SK-N-SH (cell line): Measurements from ENCODE around the gene TOM1L2. TPM values are rescaled to one million over a fixed set of nuclear protein-coding genes. Genes with fewer than 3 reads are reported as not detected.

Source experiments
- CTCF ChIA-PET: fragments of 300-600, 350-600 bp; formaldehyde crosslinking; extraction: SDS; loops from one replicate; lab custom pipeline; 2021; lab: Yijun Ruan, JAX
- POLR2A ChIA-PET: fragments of 350-600 bp; sonication (Branson Sonifier 250); formaldehyde crosslinking; extraction: SDS; loops from one replicate; lab custom pipeline; 2020; ENCODE audit warnings: antibody characterized with exemption, inconsistent platforms; lab: Yijun Ruan, JAX
- DNase-seq: peaks from one replicate; pipeline ENCODE4 v3.0.0; 2012
- H2AFZ ChIP-seq: fragments of 200-600 bp; sonication (generic); 2 replicates; pipeline ENCODE4 v1.8.1; 2016; ENCODE audit warnings: antibody characterized with exemption, mild to moderate bottlenecking, low read depth
- H3F3A ChIP-seq: fragments of 200-600 bp; sonication (generic); replicated peaks from 2 replicates; pipeline ENCODE3; 2016; ENCODE audit warnings: antibody characterized with exemption, mild to moderate bottlenecking; ENCODE audit not compliant: insufficient read depth
- H3K27ac ChIP-seq, 2 experiments: fragments of 200-500 bp in 1 of 2; fragments of 200-600 bp in 1 of 2; sonication (Bioruptor generic) in 1 of 2; sonication (generic), shearing (Covaris generic) in 1 of 2; 2 replicates each; pipeline versions ENCODE4 v1.5.1 to v1.6.1; 2014 to 2016; ENCODE audit warnings: low read depth in 2 of 2, inconsistent platforms in 1 of 2, low read length in 1 of 2, mild to moderate bottlenecking in 1 of 2, mixed read lengths in 1 of 2
- H3K27me3 ChIP-seq: fragments of 200-600 bp; sonication (generic), shearing (Covaris generic); 2 replicates; pipeline ENCODE4 v1.6.1; 2016; ENCODE audit warnings: mixed run types; ENCODE audit not compliant: insufficient read depth
- H3K36me3 ChIP-seq, 2 experiments: fragments of 200-500 bp in 1 of 2; fragments of 200-600 bp in 1 of 2; sonication (Bioruptor generic) in 1 of 2; sonication (generic) in 1 of 2; replicated peaks in 1 of 2; 2 replicates each; pipeline versions ENCODE3 to v1.5.1; 2014 to 2016; ENCODE audit warnings: low read length in 1 of 2, mild to moderate bottlenecking in 1 of 2; ENCODE audit not compliant: insufficient read depth in 2 of 2, control insufficient read depth in 1 of 2
- H3K4me1 ChIP-seq, 2 experiments: fragments of 200-500 bp in 1 of 2; fragments of 200-600 bp in 1 of 2; sonication (Bioruptor generic) in 1 of 2; sonication (generic), shearing (Covaris generic) in 1 of 2; 2 replicates each; pipeline versions ENCODE4 v1.5.1 to v1.6.1; 2014 to 2016; ENCODE audit warnings: low read depth in 1 of 2, low read length in 1 of 2, mixed run types in 1 of 2; ENCODE audit not compliant: insufficient read depth in 2 of 2, control insufficient read depth in 1 of 2
- H3K4me2 ChIP-seq: fragments of 200-600 bp; sonication (generic), shearing (Covaris generic); 2 replicates; pipeline ENCODE4 v1.6.1; 2017; ENCODE audit warnings: mixed run types
- H3K4me3 ChIP-seq, 2 experiments: fragments of 200-500 bp in 1 of 2; fragments of 200-600 bp in 1 of 2; sonication (Bioruptor generic) in 1 of 2; sonication (generic), shearing (Covaris generic) in 1 of 2; 2 replicates each; pipeline versions ENCODE4 v1.5.1 to v1.8.1; 2014 to 2016; ENCODE audit warnings: low read depth in 2 of 2, inconsistent platforms in 1 of 2, low read length in 1 of 2, mild to moderate bottlenecking in 1 of 2, mixed read lengths in 1 of 2, moderate library complexity in 1 of 2
- H3K79me2 ChIP-seq: fragments of 200-600 bp; sonication (generic); 2 replicates; pipeline ENCODE4 v1.8.1; 2017; ENCODE audit warnings: mild to moderate bottlenecking; ENCODE audit not compliant: insufficient read depth
- H3K9ac ChIP-seq: fragments of 200-600 bp; sonication (generic); 2 replicates; pipeline ENCODE4 v1.6.1; 2017; ENCODE audit warnings: mixed run types
- H3K9me2 ChIP-seq: fragments of 200-600 bp; sonication (generic); 2 replicates; pipeline ENCODE4 v1.6.1; 2017; ENCODE audit warnings: mixed run types
- H3K9me3 ChIP-seq: fragments of 200-600 bp; sonication (generic); 2 replicates; pipeline ENCODE4 v1.6.1; 2017; ENCODE audit warnings: mixed run types, mild to moderate bottlenecking, moderate library complexity
- H4K20me1 ChIP-seq: fragments of 200-600 bp; sonication (generic); 2 replicates; pipeline ENCODE4 v1.6.1; 2017; ENCODE audit warnings: mild to moderate bottlenecking, mixed run types; ENCODE audit not compliant: insufficient read depth
- CTCF ChIP-seq: fragments of 200-600 bp; sonication (generic); IDR thresholded peaks from 2 replicates; pipeline ENCODE4 v1.6.1; 2017; ENCODE audit warnings: antibody characterized with exemption, mild to moderate bottlenecking, moderate library complexity
- EP300 ChIP-seq, 2 experiments: IDR thresholded peaks; 2 replicates each; pipeline versions ENCODE4 v1.4.0 to v1.6.1; 2012; ENCODE audit warnings: borderline replicate concordance in 1 of 2, low read depth in 1 of 2, low read length in 1 of 2
- FOSL2 ChIP-seq: IDR thresholded peaks from 2 replicates; pipeline ENCODE4 v1.4.0; 2012; ENCODE audit warnings: low read depth, mild to moderate bottlenecking, moderate library complexity, borderline replicate concordance
- FOXM1 ChIP-seq: IDR thresholded peaks from 2 replicates; pipeline ENCODE4 v1.4.0; 2012; ENCODE audit warnings: low read depth, mild to moderate bottlenecking
- GATA2 ChIP-seq: sonication (generic); formaldehyde crosslinking; IDR thresholded peaks from 2 replicates; pipeline ENCODE4 v1.5.0; 2020; ENCODE audit warnings: mild to moderate bottlenecking, missing genetic modification reagents
- JUND ChIP-seq: IDR thresholded peaks from 2 replicates; pipeline ENCODE4 v1.4.0; 2012
- MAX ChIP-seq: IDR thresholded peaks from 2 replicates; pipeline ENCODE4 v1.4.0; 2012; ENCODE audit warnings: low read depth
- MXI1 ChIP-seq: IDR thresholded peaks from 2 replicates; pipeline ENCODE4 v1.6.1; 2012; ENCODE audit warnings: mild to moderate bottlenecking, low read depth, low read length, improper control_type of control experiment
- NFIC ChIP-seq: IDR thresholded peaks from 2 replicates; pipeline ENCODE4 v1.4.0; 2012; ENCODE audit warnings: borderline replicate concordance
- PBX3 ChIP-seq: IDR thresholded peaks from 2 replicates; pipeline ENCODE4; 2012
- POLR2AphosphoS5 ChIP-seq: IDR thresholded peaks from 2 replicates; pipeline ENCODE4 v1.6.1; 2012; ENCODE audit warnings: low read depth, low read length
- RFX5 ChIP-seq: IDR thresholded peaks from 2 replicates; pipeline ENCODE4 v1.6.1; 2012; ENCODE audit warnings: mild to moderate bottlenecking, improper control_type of control experiment, low read length
- RXRA ChIP-seq: IDR thresholded peaks from 2 replicates; pipeline ENCODE4 v1.4.0; 2012; ENCODE audit warnings: low read depth, mild to moderate bottlenecking, borderline replicate concordance
- TAF1 ChIP-seq: IDR thresholded peaks from 2 replicates; pipeline ENCODE4 v1.6.1; 2012; ENCODE audit warnings: low read depth, mild to moderate bottlenecking, low read length, moderate library complexity, borderline replicate concordance
- TCF12 ChIP-seq: IDR thresholded peaks from 2 replicates; pipeline ENCODE4 v1.4.0; 2012
- YY1 ChIP-seq: IDR thresholded peaks from 2 replicates; pipeline ENCODE4 v1.4.0; 2012; ENCODE audit warnings: low read depth, mild to moderate bottlenecking
- ZBTB33 ChIP-seq: IDR thresholded peaks from 2 replicates; pipeline ENCODE4 v1.4.0; 2012; ENCODE audit warnings: low read depth, borderline replicate concordance
- WGBS: methylation state at CpG from one replicate; pipeline ENCODE4 v1.1.6; 2017; ENCODE audit warnings: low lambda C conversion rate; 5-methylcytosine and 5-hydroxymethylcytosine counted together
- polyA plus RNA-seq, 3 experiments: library from polyadenylated mRNA; depleted of rRNA; stranded (reverse); fragments of >200 nt; gene quantifications; 2 replicates each; pipeline ENCODE4 v1.2.3, GENCODE V29; 2012

The TOM1L2 gene
- polyA plus RNA-seq, 1 of the 3 experiments (the other 2 are of a cell fraction) = 85.4 TPM

- 91% methylated on average over 2 of the region's 2 CpGs for WGBS
- H3K9me2 ChIP-seq = no peaks in the 10 kb centered on the region; the same call in 1 of the 2 replicates
- H3K4me3 ChIP-seq = no peak overlapping the region
- no peak for DNase-seq
- peaks cover 44% of the 10 kb centered on the region for H3F3A ChIP-seq
- H3K9ac ChIP-seq = no peak overlapping the region
- peak overlapping the region in 1 of 2 experiments; percentile 79; a peak in 2 of 4 replicates for H3K27ac ChIP-seq
- TF ChIP-seq RXRA (no peak), EP300 (IDR thresholded peaks at IDR 0.05; ENCODE audit: borderline replicate concordance in 1 of 2, low read depth in 1 of 2, low read length in 1 of 2) (no peak), TCF12 (no peak), POLR2AphosphoS5 (no peak), CTCF (no peak), FOXM1 (no peak), ZBTB33 (no peak), NFIC (no peak), TAF1 (no peak), MXI1 (no peak), GATA2 (CRISPR knock-in tag) (no peak)
- peaks cover 88% of the 10 kb centered on the region for H3K79me2 ChIP-seq
- ChIA-PET POLR2A (no interaction called here), CTCF (no interaction called here)
- no peak overlapping the region for H3K4me2 ChIP-seq
- H3K36me3 ChIP-seq = no peaks in the 10 kb centered on the region
- peaks cover 41 to 74% of the 10 kb centered on the region in 2 experiments for H3K4me1 ChIP-seq
- no peaks in the 10 kb centered on the region for H3K27me3 ChIP-seq
- H3K9me3 ChIP-seq = no peaks in the 10 kb centered on the region
- no peak overlapping the region for H2AFZ ChIP-seq
- H4K20me1 ChIP-seq = no peaks in the 10 kb centered on the region; the same call in 1 of the 2 replicates
Measured at GRCh38 chr17:17934214-17934613, 38.0 kb downstream of the TOM1L2 start.

GRCh38 chr17:17933775-17934174 is 38.4 kb downstream of the TOM1L2 start:
- H3K4me1 ChIP-seq = peaks cover 36 to 70% of the 10 kb centered on the region in 2 experiments
- no peak overlapping the region for H3K4me3 ChIP-seq
- CTCF ChIA-PET = interaction anchor here (1.5 to 2.9 kb wide), 2 partner anchors 15 to 253 kb away, joined by 4 to 14 read pairs; partner anchors contain the start of gene RAI1
- no peak for DNase-seq
- H3K36me3 ChIP-seq = peaks cover 0 to 3% of the 10 kb centered on the region in 2 experiments
- H3F3A ChIP-seq = peaks cover 44% of the 10 kb centered on the region
- H3K4me2 ChIP-seq = no peak overlapping the region
- POLR2A ChIA-PET = no interaction called here
- TF ChIP-seq TCF12 (peak; percentile 40; the same call in 1 of the 2 replicates), PBX3 (no peak), RFX5 (no peak), GATA2 (CRISPR knock-in tag) (no peak), MAX (0 out of 2 replicates have a peak, but pooled peaks have one; percentile 20), JUND (peak; percentile 53), YY1 (0 out of 2 replicates have a peak, but pooled peaks have one; percentile 19), FOSL2 (peak; percentile 57; the same call in 1 of the 2 replicates), EP300 (IDR thresholded peaks at IDR 0.05; ENCODE audit: borderline replicate concordance in 1 of 2, low read depth in 1 of 2, low read length in 1 of 2) (no peak)
- TF ChIP-seq, all 33 proteins: peak for 5
- peaks cover 88% of the 10 kb centered on the region for H3K79me2 ChIP-seq
- no peaks in the 10 kb centered on the region; the same call in 1 of the 2 replicates for H4K20me1 ChIP-seq
- no peak overlapping the region for H3K9ac ChIP-seq
- no peak overlapping the region for H2AFZ ChIP-seq
- H3K9me3 ChIP-seq = no peaks in the 10 kb centered on the region
- H3K27ac ChIP-seq = peak overlapping the region in 1 of 2 experiments; percentile 79; a peak in 2 of 4 replicates
- H3K27me3 ChIP-seq = no peaks in the 10 kb centered on the region
- H3K9me2 ChIP-seq = no peaks in the 10 kb centered on the region
